SK-MEL-5 (cell line): ENCODE results near the gene HEPN1. TPM values are rescaled to one million over a fixed set of nuclear protein-coding genes. Genes with fewer than 3 reads are reported as not detected.

Source experiments
- DNase-seq: peaks from one replicate; pipeline ENCODE4 v3.0.0-alpha.2; 2016; ENCODE audit warnings: low read depth, low spot score
- in situ Hi-C: cut with HindIII; loops from 2 replicates; pipeline ENCODE4 v1.10.0; 2016; ENCODE audit warnings: low sequenced_read_pairs, high pct_unique_total_duplicates, low pct_unique_long_range_greater_than_20kb
- total RNA-seq: library from RNA; depleted of rRNA; stranded (reverse); fragments of >200 nt; shearing (Covaris generic); gene quantifications from 2 replicates; pipeline ENCODE4 v1.2.3, GENCODE V29; 2014

The HEPN1 gene
- total RNA-seq, 1 experiment from 2014 or later, result not detected

GRCh38 chr11:124880958-124881357 lies 38.1 kb upstream of the HEPN1 start:
- no peak for DNase-seq
- in situ Hi-C loops, result no loop called here

GRCh38 chr11:124882339-124883071 lies 36.5 kb upstream of the HEPN1 start:
- DNase-seq, result no peak
- in situ Hi-C loops, result no loop called here

DNA sequence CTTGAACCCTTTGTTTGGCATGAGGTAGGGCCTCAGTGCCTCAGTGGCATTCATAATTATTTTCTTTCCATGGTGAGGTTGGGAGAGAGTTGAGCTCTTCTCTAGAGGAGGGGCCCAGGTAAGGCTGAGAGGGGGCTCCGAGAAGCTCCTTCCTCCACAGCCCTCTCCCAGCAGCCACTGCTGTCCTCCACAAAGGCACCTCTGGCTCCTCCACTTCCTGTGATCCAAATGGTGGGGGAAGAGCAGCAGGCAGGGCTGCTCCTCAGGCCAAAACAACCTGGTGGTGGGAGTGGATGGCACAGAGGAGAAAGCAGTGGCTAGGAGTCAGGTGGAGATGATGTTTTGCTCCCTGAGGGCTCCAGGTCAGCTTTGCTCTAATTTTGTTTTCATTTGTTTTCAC lies 34.7 kb upstream of the HEPN1 start:
- no peak for DNase-seq
- in situ Hi-C loops, result no loop called here

- in situ Hi-C loops, result no loop called here
- no peak for DNase-seq
These were observed 34.1 kb upstream of the HEPN1 start for GRCh38 chr11:124884869-124885479.

- in situ Hi-C loops, result no loop called here
- DNase-seq, result no peak
These were observed 32.6 kb upstream of the HEPN1 start for GRCh38 chr11:124886476-124886875.

- DNase-seq, result no peak
- in situ Hi-C loops, result no loop called here
These were observed 31.9 kb upstream of the HEPN1 start for GRCh38 chr11:124886978-124887666.

GRCh38 chr11:124887667-124888013 lies 31.4 kb upstream of the HEPN1 start:
- in situ Hi-C loops, result no loop called here
- no peak for DNase-seq

DNA sequence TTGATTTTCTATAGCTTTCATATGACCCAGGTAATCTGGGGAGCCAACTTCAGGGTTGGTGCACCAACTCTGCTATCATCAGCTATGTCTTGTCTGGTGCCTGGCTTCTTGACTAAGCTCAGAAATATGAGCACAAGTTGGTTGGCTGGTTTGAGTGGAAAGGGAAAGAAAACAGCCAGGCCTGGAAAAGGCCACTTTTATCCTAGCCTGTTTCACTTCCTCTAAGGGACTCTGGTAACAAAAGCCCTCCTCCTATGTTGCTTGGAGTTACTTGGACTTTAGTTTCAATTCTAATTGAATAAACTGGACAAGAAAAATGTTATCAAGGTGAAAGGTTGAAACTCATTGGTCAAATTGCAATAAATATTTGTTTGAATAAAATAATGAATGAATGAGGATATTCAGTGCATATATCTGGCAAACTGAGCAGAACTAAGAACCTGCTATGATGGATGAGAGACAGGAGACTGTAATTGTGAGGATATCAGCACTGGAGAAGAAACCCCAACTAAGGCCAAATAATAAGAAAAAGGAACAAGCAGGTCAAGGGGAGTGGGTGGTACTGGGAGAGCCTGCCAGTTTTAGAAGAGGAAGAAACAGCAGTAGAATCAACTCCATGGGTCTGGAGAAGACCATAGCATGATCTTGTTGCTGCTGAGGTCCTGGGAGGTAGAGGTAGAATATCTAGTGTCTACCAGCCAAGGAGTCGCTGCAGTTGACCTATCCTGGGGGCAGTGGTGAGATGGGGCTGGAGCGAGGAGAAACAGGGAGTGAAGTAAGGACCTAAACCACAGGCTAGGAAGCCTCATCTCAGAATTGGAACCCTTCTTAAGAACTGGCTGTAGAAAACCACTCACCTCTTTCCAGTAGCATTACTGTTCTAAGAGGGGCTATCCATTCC lies 29.6 kb upstream of the HEPN1 start:
- in situ Hi-C loops, result no loop called here
- no peak for DNase-seq

GRCh38 chr11:124890151-124890550 lies 28.9 kb upstream of the HEPN1 start:
- in situ Hi-C loops, result no loop called here

GRCh38 chr11:124890683-124891372 lies 28.2 kb upstream of the HEPN1 start:
- in situ Hi-C loops, result no loop called here
- DNase-seq, result no peak

More at GRCh38 chr11:124890151-124890550, 28.9 kb upstream of the HEPN1 start:
- DNase-seq, result no peak

- in situ Hi-C loops, result no loop called here
- no peak for DNase-seq
These were observed 27.6 kb upstream of the HEPN1 start for GRCh38 chr11:124891373-124891861.

- DNase-seq, result no peak
- in situ Hi-C loops, result no loop called here
These were observed 26.9 kb upstream of the HEPN1 start for GRCh38 chr11:124892146-124892545.

DNA sequence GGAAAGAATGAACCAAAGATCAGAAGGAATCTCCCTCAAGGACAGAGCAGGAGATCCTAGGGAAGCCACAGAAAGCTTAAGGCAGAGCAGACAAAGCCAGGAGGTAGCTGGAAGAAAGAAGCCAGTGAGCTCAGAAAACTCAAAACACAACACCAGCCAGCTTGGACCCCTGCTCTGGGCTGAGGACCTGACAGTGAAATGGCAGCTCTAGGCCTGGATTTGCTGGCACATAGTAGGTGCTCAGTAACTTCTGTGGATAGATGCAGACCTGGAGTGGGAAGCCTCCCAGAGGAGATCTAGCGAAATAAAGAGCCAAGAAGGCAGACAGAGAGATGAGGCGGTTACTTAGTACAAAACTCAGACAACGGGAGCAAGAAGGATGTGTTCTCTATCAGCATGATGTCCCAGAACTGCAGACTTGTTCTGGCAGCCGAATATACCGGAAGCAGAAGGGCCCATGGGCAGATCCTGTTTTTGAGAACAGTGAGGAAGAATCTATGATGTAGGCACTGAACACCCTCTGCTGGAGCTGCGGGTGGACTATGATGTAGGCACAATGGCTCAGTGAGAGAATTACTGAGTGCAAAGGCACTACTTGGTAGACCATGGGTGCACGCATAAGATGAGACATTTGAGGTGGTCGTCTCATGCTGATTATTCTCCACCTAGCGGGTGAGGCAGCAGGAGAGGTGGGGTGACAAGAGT lies 26.1 kb upstream of the HEPN1 start:
- in situ Hi-C loops, result no loop called here
- DNase-seq, result no peak

GRCh38 chr11:124893781-124894401 lies 25.2 kb upstream of the HEPN1 start:
- in situ Hi-C loops, result no loop called here
- no peak for DNase-seq

DNA sequence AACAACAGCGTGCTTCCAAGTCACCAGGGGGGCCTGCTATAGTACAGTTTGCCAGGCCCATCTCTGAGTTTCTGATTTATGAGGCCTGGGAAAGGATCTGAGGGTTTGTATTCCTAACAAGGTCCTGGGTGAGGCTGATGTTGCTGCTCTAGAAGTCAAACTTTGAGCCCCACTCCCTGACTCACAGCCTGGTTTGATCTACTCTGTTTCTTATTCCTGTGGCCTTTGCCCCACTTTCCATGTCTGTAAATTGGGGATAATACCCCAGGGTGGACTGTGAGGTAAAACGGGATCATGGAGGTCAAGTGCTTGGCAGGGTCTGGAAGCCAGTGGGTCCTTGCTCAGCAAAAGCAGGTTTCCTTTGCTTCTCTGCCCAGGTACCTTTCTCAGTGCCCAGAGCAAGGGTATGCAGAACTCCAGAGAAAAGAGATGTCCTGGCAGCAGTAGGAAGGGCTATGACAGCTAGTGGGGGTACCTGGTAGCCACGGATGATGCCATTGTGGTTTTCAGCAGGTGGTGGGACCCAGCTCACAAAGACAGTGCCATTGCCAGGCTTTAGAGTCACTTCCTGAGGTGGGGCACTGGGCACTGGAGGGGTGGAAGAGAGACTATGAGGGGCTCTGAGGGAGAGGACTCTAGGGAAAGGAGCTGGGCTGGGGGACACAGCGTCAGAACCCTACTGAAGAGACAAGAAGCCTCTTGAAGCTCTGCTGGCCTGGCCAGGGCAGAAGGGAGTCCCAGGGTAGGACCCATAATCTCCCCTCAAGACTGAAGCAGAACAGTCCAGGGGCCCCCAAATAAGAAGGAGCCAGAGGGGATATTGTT lies 24.2 kb upstream of the HEPN1 start:
- DNase-seq, result no peak
- in situ Hi-C loops, result no loop called here
